Loucy (cell line): ENCODE measurements around the gene MOSMO.
"Not testable (repeated sequence)": the region's sequence is repeated elsewhere in the genome, so short reads cannot be mapped to it uniquely, and the experiment has no call there.

Experiments
- H2AFZ ChIP-seq: fragments of 200-600 bp; sonication (generic); 2 replicates; pipeline ENCODE4 v1.6.0; 2016; ENCODE audit warnings: antibody characterized with exemption, mild to moderate bottlenecking, low read length, moderate library complexity
- H3F3A ChIP-seq: fragments of 200-600 bp; 2 replicates; pipeline ENCODE4 v1.6.0; 2016; ENCODE audit warnings: antibody characterized with exemption, low read depth, mild to moderate bottlenecking
- H3K27me3 ChIP-seq: fragments of 200-600 bp; sonication (generic); 2 replicates; pipeline ENCODE4 v1.6.1; 2014; ENCODE audit warnings: low read length, mild to moderate bottlenecking; ENCODE audit not compliant: insufficient read depth, poor library complexity, severe bottlenecking
- H3K36me3 ChIP-seq: fragments of 200-600 bp; sonication (generic); 2 replicates; pipeline ENCODE4 v1.6.1; 2016; ENCODE audit warnings: low read length; ENCODE audit not compliant: insufficient read depth
- H3K4me1 ChIP-seq: fragments of 200-600 bp; sonication (generic); 2 replicates; pipeline ENCODE4 v1.5.1; 2014; ENCODE audit warnings: low read length, mild to moderate bottlenecking; ENCODE audit not compliant: insufficient read depth, poor library complexity, severe bottlenecking
- H3K4me2 ChIP-seq: fragments of 200-600 bp; sonication (generic); 2 replicates; pipeline ENCODE4 v1.6.0; 2014; ENCODE audit warnings: antibody characterized with exemption, low read length, low read depth, mild to moderate bottlenecking; ENCODE audit not compliant: poor library complexity, severe bottlenecking
- H3K4me3 ChIP-seq: fragments of 200-600 bp; sonication (generic); 2 replicates; pipeline ENCODE4 v1.5.1; 2014; ENCODE audit warnings: low read length, mild to moderate bottlenecking, mixed read lengths; ENCODE audit not compliant: poor library complexity, severe bottlenecking
- H3K79me2 ChIP-seq: fragments of 200-600 bp; sonication (generic); 2 replicates; pipeline ENCODE4 v1.6.1; 2014; ENCODE audit warnings: low read length; ENCODE audit not compliant: insufficient read depth
- H3K9ac ChIP-seq: fragments of 200-600 bp; sonication (generic); 2 replicates; pipeline ENCODE4 v1.6.0; 2014; ENCODE audit warnings: mild to moderate bottlenecking, low read depth, low read length, moderate library complexity; ENCODE audit not compliant: poor library complexity, severe bottlenecking
- H3K9me2 ChIP-seq: fragments of 200-600 bp; sonication (generic); replicated peaks from 2 replicates; pipeline ENCODE4 v1.6.1; 2016; ENCODE audit warnings: low read depth, low read length, mixed read lengths
- H3K9me3 ChIP-seq: fragments of 200-600 bp; sonication (generic); 2 replicates; pipeline ENCODE4 v1.6.1; 2014; ENCODE audit warnings: mild to moderate bottlenecking, antibody characterized with exemption, low read length, low read depth; ENCODE audit not compliant: insufficient read depth
- H4K20me1 ChIP-seq: fragments of 200-600 bp; sonication (generic); 2 replicates; pipeline ENCODE4 v1.6.0; 2014; ENCODE audit warnings: antibody characterized with exemption, low read length, mild to moderate bottlenecking; ENCODE audit not compliant: insufficient read depth, poor library complexity, severe bottlenecking
- EZH2phosphoT487 ChIP-seq: fragments of 200-600 bp; IDR thresholded peaks from 2 replicates; pipeline ENCODE4 v1.6.1; 2018; ENCODE audit warnings: antibody characterized with exemption, mild to moderate bottlenecking, moderate library complexity, borderline replicate concordance
- TF ChIP-seq, protein P1 (sequence below): fragments of 200-600 bp; sonication (generic); conservative IDR thresholded peaks from 2 replicates; pipeline ENCODE4 v1.5.1; 2014; ENCODE audit warnings: mild to moderate bottlenecking, antibody characterized with exemption, low read length

The MOSMO gene

DNA sequence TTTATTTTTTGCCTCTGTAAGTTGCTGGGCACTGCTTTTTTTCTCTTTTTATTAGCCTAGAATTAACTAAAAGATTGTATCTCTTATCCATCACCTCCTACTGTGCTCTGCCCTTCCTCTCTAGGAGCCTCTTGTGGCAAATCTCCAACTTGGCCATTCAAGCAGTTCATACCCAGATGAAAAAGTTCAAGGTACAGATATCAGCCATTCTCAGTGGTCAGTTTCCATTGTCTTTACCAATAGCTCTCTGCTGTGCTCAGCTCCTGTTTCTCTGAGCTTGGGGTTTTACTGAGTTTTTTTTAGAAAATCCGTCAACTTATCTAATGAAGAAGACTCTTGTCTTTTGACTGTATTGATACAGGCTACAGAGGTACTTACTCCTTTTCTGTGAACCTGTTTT is 15.6 kb downstream of the MOSMO start:
- no peak overlapping the region for H3K4me3 ChIP-seq
- no peaks in the 10 kb centered on the region for H3F3A ChIP-seq
- H2AFZ ChIP-seq = no peak overlapping the region
- no peak for TF ChIP-seq EZH2phosphoT487
- TF ChIP-seq, protein P1, sequence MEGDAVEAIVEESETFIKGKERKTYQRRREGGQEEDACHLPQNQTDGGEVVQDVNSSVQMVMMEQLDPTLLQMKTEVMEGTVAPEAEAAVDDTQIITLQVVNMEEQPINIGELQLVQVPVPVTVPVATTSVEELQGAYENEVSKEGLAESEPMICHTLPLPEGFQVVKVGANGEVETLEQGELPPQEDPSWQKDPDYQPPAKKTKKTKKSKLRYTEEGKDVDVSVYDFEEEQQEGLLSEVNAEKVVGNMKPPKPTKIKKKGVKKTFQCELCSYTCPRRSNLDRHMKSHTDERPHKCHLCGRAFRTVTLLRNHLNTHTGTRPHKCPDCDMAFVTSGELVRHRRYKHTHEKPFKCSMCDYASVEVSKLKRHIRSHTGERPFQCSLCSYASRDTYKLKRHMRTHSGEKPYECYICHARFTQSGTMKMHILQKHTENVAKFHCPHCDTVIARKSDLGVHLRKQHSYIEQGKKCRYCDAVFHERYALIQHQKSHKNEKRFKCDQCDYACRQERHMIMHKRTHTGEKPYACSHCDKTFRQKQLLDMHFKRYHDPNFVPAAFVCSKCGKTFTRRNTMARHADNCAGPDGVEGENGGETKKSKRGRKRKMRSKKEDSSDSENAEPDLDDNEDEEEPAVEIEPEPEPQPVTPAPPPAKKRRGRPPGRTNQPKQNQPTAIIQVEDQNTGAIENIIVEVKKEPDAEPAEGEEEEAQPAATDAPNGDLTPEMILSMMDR = no peak
- peaks cover 9% of the 10 kb centered on the region for H3K79me2 ChIP-seq
- H3K4me2 ChIP-seq = no peak overlapping the region
- H3K4me1 ChIP-seq = peaks cover 16% of the 10 kb centered on the region
- H4K20me1 ChIP-seq = peaks cover 6% of the 10 kb centered on the region
- H3K36me3 ChIP-seq = no peaks in the 10 kb centered on the region
- no peak overlapping the region for H3K9ac ChIP-seq
- no peaks in the 10 kb centered on the region for H3K9me2 ChIP-seq
- H3K9me3 ChIP-seq = no peaks in the 10 kb centered on the region
- H3K27me3 ChIP-seq = no peaks in the 10 kb centered on the region

DNA sequence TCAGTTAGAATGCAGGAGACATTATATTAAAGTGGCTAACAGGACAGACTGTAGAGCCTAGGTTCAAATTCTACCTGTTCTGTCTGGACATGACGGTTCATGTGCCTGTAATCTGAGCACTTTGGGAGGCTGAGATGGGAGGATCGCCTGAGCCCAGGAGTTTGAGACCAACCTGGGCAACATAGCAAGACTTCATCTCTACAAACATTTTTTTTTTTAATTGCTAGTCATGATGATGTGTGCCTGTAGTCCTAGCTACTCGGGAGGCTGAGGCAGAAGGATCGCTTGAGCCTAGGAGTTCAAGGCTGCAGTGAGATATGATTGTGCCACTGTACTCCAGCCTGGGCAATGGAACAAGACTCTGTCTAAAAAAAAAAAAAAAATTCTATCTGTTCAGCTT is 16.9 kb downstream of the MOSMO start:
- not testable (repeated sequence) for H3K36me3 ChIP-seq, H3K9me2 ChIP-seq, H4K20me1 ChIP-seq, H2AFZ ChIP-seq, H3K4me3 ChIP-seq, H3K27me3 ChIP-seq, H3K9ac ChIP-seq, H3F3A ChIP-seq, H3K9me3 ChIP-seq, H3K4me2 ChIP-seq
- Histone ChIP-seq H3K4me1 (peaks cover 16% of the 10 kb centered on the region), H3K79me2 (peaks cover 12% of the 10 kb centered on the region)

DNA sequence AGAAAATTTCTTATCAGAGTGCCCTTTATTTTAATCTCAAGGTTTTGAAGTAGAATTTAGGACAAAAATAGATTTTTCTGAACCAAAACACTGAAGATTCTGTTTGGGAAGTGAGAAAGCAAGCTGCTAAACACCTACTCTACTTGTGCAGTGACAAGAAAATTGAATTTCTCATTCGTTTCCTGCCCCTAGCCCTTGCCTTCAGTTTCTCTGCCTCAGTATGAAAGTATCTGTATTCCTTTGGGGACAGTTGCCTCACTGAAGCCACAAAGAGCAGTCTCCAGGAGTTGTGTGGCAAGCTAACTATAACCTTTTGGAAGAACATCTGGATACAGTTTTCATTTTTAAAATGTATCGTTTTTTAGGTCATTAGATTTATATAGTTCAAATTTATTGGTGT is 19.7 kb downstream of the MOSMO start:
- no peaks in the 10 kb centered on the region for H4K20me1 ChIP-seq
- peaks cover 11% of the 10 kb centered on the region; the same call in 1 of the 2 replicates for H3K36me3 ChIP-seq
- H2AFZ ChIP-seq = no peak overlapping the region
- peaks cover 12% of the 10 kb centered on the region for H3K4me1 ChIP-seq
- no peak overlapping the region for H3K4me2 ChIP-seq
- H3F3A ChIP-seq = no peaks in the 10 kb centered on the region
- TF ChIP-seq, protein P1 = no peak
- no peak for TF ChIP-seq EZH2phosphoT487
- no peaks in the 10 kb centered on the region for H3K27me3 ChIP-seq
- H3K4me3 ChIP-seq = no peak overlapping the region
- H3K9me2 ChIP-seq = no peaks in the 10 kb centered on the region
- H3K9me3 ChIP-seq = no peaks in the 10 kb centered on the region
- H3K79me2 ChIP-seq = peaks cover 9% of the 10 kb centered on the region
- no peak overlapping the region for H3K9ac ChIP-seq

GRCh38 chr16:22029632-22030031 is 21.7 kb downstream of the MOSMO start:
- no peaks in the 10 kb centered on the region for H4K20me1 ChIP-seq
- H3K4me3 ChIP-seq = no peak overlapping the region
- H3K27me3 ChIP-seq = no peaks in the 10 kb centered on the region
- H3K9ac ChIP-seq = no peak overlapping the region
- peaks cover 9% of the 10 kb centered on the region for H3K79me2 ChIP-seq
- peaks cover 7% of the 10 kb centered on the region for H3K4me1 ChIP-seq
- H3K36me3 ChIP-seq = peaks cover 12% of the 10 kb centered on the region; the same call in 1 of the 2 replicates
- H2AFZ ChIP-seq = no peak overlapping the region
- TF ChIP-seq, protein P1 = no peak
- no peak for TF ChIP-seq EZH2phosphoT487
- H3K9me2 ChIP-seq = no peaks in the 10 kb centered on the region
- no peak overlapping the region for H3K4me2 ChIP-seq
- no peaks in the 10 kb centered on the region for H3K9me3 ChIP-seq
- H3F3A ChIP-seq = no peaks in the 10 kb centered on the region
